ENCODE data around the gene LMNTD2. TPM values are rescaled to one million over a fixed set of nuclear protein-coding genes. Genes with fewer than 3 reads are reported as not detected.

LMNTD2 gene
- total RNA-seq, 2 donors from 2014 or later = 6.0 to 12.9 TPM

- no peaks in the 10 kb centered on the region for H3K9me3 ChIP-seq
- ATAC-seq (no peak), DNase-seq (no peak)
- TF ChIP-seq CTCF (IDR thresholded peaks at IDR 0.05) = no peak
- TF ChIP-seq POLR2A (IDR thresholded peaks at IDR 0.05) = no peak
- peaks cover 22% of the 10 kb centered on the region for H3K4me1 ChIP-seq
- WGBS, 2 donors = 85 to 90% methylated on average over 9 to 10 of the region's 10 CpGs
- no peak overlapping the region for H3K27ac ChIP-seq
- no peaks in the 10 kb centered on the region for H3K27me3 ChIP-seq
- intact Hi-C loops (cut with DNase I) = no loop called here
- no peak overlapping the region for H3K4me3 ChIP-seq
- H3K36me3 ChIP-seq (replicated peaks in 1 of 2; ENCODE audit: insufficient read depth in 1 of 2, low read depth in 2 of 2) = peaks cover 5 to 18% of the 10 kb centered on the region in 2 donors
Measured at GRCh38 chr11:584287-584686, 23.7 kb upstream of the LMNTD2 start.

- intact Hi-C loops (cut with DNase I) = no loop called here
- Histone ChIP-seq H3K27ac (no peak overlapping the region), H3K27me3 (no peaks in the 10 kb centered on the region), H3K36me3 (replicated peaks in 1 of 2; ENCODE audit: insufficient read depth in 1 of 2, low read depth in 2 of 2) (peaks cover 5% of the 10 kb centered on the region in 2 donors), H3K9me3 (no peaks in the 10 kb centered on the region), H3K4me1 (peaks cover 47% of the 10 kb centered on the region), H3K4me3 (no peak overlapping the region)
- WGBS, 2 donors = 78 to 80% methylated on average over 11 to 17 of the region's 17 CpGs
- no peak for ATAC-seq
- TF ChIP-seq POLR2A (IDR thresholded peaks at IDR 0.05) (no peak), CTCF (IDR thresholded peaks at IDR 0.05) (no peak)
- no peak for DNase-seq
Measured at GRCh38 chr11:581752-582151, 21.2 kb upstream of the LMNTD2 start.

- no peak overlapping the region for H3K4me3 ChIP-seq
- H3K4me1 ChIP-seq = peaks cover 47% of the 10 kb centered on the region
- no peaks in the 10 kb centered on the region for H3K27me3 ChIP-seq
- no peaks in the 10 kb centered on the region for H3K9me3 ChIP-seq
- H3K27ac ChIP-seq = no peak overlapping the region
- DNase-seq (no peak), ATAC-seq (no peak)
- no peak for TF ChIP-seq CTCF (IDR thresholded peaks at IDR 0.05)
- no peak for TF ChIP-seq POLR2A (IDR thresholded peaks at IDR 0.05)
- 81 to 85% methylated on average over 5 to 14 of the region's 14 CpGs for WGBS, 2 donors
- intact Hi-C loops (cut with DNase I) = no loop called here
- H3K36me3 ChIP-seq (replicated peaks in 1 of 2; ENCODE audit: insufficient read depth in 1 of 2, low read depth in 2 of 2) = peaks cover 4 to 5% of the 10 kb centered on the region in 2 donors
Measured at GRCh38 chr11:581342-581741, 20.8 kb upstream of the LMNTD2 start.

GRCh38 chr11:579830-580601 is 19.5 kb upstream of the LMNTD2 start:
- Histone ChIP-seq H3K4me3 (no peak overlapping the region), H3K27ac (peak overlapping the region in 2 of 4 donors; percentile 13 to 54), H3K4me1 (peaks cover 52% of the 10 kb centered on the region), H3K9me3 (no peaks in the 10 kb centered on the region), H3K27me3 (no peaks in the 10 kb centered on the region), H3K36me3 (replicated peaks in 1 of 2; ENCODE audit: insufficient read depth in 1 of 2, low read depth in 2 of 2) (peaks cover 4 to 5% of the 10 kb centered on the region in 2 donors)
- TF ChIP-seq CTCF (IDR thresholded peaks at IDR 0.05) (no peak), POLR2A (IDR thresholded peaks at IDR 0.05) (no peak)
- WGBS, 2 donors = 32 to 34% methylated on average over 10 to 20 of the region's 20 CpGs
- no peak for ATAC-seq
- intact Hi-C loops (cut with DNase I) = no loop called here
- DNase-seq = peak; percentile 39 to 69 (median 64)
